IPS-NIHi11 (cell line): Measurements from ENCODE around the gene ETNK1.
A peak's percentile ranks its signal among the peaks of the same experiment; 100 is the strongest.
"Not testable (repeated sequence)": the region's sequence is repeated elsewhere in the genome, so short reads cannot be mapped to it uniquely, and the experiment has no call there.

Source experiments
- DNase-seq: peaks from one replicate; pipeline ENCODE4 v3.0.0; 2012; ENCODE audit warnings: mixed read lengths, low spot score

ETNK1 gene

DNA sequence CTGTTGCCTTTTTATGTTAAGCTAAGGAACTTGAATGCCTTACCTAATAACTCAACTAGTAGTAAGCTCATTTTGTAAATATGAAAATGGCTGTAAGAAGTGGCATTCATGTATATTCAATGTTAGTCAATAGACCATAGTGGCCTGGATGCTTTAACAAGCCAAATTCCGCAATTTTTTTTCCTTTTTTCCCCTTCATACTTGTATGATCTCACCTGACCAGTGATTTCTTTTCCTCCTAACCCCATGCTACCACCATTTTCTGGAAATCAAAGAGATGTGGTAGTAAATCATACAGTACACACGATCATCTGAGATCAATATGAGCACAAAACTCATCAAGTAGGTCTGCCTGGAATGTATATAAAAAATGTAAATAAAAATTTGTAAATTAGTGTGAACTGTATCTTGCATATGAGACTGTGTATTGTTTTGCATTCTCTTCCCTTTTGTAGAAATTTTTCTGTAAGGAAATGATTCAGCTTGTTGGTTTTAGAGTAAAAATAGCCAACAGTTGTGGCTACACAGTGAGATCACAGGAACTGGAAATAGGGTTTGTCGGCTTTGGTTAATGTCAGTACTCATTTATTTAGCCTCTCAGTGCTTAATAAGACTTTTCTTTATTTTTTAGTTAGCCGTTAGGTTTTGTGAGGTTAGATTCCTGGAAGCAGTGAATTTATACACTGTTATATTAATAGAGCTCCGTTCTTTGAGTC lies 62.5 kb downstream of the ETNK1 start:
- DNase-seq, result no peak

DNA sequence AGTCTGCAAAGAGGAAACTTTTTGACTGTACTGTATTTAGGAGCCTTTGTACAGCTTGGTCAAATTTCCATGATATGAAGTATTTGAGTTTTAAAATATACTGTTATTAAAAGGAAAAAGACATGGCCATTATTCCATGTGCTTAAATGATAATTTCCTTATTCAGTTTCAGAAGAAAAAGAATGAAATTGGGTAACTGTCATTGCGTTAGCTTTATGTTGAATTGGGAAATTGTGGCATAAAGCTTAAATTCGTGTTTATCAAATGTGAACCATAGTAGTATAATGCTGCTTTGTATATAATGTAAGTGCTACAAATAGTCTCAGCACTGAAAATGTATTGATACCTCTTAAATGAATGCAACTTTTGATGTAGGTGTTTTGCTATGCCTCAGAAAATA lies 64.9 kb downstream of the ETNK1 start:
- DNase-seq, result no peak

DNA sequence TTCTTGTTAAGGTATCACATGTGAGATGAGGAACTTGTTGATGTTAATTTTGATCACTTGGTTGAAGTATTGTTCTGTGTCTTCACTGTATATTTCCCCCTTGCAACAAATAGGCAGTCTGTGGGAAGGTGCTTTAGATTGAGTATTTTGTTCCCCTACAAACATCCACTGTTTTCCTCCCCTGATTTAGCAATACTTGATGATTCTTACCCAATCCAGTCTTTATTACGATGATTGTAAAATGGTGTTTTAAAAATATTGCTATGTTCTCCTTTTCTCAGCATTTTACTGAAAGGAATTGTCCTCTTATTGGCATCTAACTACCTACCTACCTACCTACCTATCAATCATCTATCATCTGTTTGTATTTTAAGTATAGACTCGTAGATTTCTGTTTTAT lies 66.3 kb downstream of the ETNK1 start:
- DNase-seq, result no peak

DNA sequence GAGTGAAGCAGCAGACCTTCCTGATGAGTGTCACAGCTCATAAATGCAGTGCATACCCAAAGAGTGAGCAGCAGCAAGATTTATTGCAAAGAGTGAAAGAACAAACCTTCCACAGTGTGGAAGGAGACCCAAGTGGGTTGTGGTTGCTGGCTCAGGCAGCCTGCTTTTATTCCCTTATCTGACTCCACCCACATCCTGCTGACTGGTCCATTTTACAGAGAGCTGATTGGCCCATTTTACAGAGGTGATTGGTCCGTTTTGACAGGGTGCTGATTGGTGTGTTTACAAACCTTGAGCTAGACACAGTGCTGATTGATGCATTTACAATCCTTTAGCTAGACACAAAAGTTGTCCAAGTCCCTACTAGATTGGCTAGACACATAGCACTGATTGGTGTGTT lies 67.5 kb downstream of the ETNK1 start:
- DNase-seq, result not testable (repeated sequence)

DNA sequence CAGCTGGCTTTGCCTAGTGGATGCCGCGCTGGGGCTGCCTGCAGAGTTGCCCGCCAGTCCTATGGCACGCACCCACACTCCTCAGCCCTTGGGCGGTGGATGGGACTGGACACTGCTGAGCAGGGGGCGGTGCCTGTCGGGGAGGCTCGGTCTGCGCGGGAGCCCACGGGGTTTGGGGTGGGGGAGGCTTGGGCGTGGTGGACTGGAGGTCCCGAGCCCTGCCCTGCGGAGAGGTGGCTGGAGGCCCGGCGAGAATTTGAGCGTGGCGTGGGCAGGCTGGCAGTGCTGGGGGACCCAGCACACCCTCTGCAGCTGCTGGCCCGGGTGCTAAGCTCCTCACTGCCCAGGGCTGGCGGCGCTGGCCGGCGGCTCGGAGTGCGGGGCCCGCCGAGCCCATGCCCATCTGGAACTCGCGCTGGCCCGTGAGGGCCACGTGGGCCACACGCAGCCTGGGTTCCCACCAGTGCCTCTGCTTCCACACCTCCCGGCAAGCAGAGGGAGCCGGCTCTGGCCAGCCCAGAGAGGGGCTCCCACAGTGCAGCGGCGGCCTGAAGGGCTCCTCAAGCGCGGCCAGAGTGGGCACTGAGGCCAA lies 68.1 kb downstream of the ETNK1 start:
- DNase-seq, result no peak

DNA sequence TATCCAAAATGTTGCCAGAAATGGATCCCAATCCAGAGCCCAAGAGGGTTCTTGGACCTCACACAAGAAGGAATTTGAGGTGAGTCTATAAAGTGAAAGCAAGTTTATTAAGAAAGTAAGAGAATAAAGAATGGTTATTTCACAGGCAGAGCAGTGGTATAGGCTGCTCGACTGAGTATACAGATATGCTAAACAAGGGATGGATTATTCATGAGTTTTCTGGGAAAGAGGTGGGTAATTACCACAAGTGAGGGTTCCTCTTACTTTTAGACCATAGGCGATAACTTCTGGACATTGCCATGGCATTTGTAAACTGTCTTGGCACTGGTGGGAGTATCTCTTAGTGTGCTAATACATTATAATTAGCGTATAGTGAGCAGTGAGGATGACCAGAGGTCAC lies 73.6 kb downstream of the ETNK1 start:
- no peak for DNase-seq

DNA sequence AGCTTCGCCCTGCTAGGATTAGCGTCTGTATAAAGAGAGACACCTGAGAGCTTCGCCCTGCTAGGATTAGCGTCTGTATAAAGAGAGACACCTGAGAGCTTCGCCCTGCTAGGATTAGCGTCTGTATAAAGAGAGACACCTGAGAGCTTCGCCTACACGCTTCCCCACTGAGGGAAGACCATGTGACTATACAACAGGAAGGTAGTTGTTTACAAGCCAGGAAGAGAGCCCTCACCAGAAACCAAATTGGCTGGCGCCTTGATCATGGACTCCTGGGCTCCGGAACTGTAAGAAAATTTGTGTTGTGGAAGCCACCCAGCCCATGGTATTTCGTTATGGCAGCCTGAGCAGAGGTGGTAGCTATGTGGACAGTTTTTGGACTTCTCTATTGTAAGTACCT lies 74.7 kb downstream of the ETNK1 start:
- DNase-seq, result not testable (repeated sequence)

DNA sequence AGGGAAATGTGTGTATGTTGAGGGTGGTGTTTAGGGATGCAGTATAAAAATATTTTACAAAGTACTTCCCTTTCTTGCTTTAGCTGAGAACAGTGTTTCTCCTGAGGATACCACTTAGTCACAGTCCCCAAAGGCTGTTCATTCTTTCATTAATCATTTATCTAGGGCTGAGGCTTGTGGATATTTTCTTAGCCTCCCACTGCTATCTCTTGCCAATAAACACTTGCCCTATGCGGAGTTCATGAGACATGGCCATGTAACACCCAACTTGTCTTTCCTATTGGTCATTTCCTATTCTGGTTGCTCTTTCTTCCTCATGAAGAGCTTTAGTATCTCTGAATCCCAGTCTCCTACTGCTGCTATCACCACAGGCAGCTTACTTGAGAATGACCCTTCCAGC lies 75.1 kb downstream of the ETNK1 start:
- DNase-seq, result no peak

DNA sequence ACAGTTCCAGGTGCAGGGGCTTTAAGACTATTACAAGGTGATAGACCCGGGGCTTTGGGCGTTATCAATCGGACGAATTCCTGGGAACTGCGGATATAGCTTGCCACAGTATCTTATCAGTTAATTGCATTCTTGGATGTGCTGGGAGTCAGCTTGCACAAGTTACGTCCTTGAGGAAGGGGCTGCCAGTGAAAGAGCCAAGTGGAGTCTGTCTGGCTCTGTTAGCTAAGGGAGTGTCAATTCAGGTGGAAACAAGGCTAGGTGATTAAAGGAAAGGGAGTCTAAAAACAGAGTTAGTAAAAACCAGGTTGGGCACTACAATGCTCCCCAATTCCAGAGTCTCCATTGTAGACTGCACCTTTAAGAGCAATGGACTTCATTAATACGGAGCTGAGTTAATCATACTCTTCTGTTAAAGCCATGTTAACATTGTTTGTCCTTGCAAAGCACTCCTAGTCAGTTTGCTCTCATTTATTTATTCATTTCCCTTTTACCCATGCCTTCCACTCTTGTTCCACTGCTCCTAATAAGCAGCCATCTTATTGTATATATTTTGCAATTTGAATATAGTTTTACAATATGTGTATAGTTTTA lies 76.3 kb downstream of the ETNK1 start:
- DNase-seq, result not testable (repeated sequence)

DNA sequence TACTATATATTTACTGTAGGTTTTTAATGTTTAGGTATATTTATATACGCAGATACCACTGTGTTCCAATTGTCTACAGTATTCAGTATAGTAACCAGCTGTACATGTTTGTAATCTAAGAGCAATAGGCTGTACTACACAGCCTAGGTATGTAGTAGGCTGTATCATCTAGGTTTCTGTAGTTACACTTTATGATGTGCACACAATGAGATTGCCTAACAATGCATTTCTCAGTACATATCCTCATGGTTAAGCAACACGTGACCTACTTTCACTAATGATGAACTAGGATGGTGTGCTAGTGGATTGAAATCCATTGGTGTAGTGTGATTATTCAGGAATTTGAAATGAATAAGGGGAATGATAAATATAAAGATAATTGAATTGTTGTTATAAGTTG lies 77.7 kb downstream of the ETNK1 start:
- no peak for DNase-seq

DNA sequence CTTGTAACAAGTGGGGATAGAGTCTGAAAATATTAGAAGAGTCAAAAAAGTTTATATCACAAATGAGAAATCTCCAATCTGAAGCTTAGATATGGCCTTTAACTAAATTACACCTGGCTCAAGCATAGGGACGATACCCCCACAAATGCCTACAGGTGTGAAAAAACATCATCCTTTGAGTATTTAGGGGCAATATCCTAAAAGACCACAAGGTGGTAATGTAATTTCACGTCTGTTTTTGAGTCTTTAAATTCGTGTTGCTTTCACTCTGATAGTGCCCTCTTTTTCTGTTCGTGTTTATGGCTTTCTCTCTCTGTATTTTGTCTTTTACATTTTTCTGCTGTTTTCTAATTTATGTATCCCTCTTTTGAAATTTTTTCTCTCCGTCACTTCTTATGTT lies 84.3 kb downstream of the ETNK1 start:
- peak; percentile 61 for DNase-seq

DNA sequence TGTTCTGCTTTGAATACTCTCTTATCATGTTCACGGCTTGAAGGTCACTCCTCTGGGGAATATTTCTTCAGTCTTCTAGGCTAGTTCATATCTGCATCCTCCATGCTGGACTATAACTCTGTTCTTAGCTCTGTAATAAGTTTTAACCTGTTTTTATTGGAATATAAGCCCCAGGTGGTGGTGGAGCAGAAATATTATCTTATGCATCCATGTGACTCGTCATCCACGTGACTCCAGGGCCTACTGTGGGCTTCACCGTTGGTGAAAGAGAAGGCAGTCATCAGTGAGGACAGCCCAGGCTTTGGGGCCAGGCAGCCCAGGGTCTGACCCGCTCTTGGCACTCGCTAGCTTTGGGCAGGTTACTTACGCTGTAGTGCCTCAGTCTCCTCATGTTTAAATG lies 87.1 kb downstream of the ETNK1 start:
- DNase-seq, result no peak

DNA sequence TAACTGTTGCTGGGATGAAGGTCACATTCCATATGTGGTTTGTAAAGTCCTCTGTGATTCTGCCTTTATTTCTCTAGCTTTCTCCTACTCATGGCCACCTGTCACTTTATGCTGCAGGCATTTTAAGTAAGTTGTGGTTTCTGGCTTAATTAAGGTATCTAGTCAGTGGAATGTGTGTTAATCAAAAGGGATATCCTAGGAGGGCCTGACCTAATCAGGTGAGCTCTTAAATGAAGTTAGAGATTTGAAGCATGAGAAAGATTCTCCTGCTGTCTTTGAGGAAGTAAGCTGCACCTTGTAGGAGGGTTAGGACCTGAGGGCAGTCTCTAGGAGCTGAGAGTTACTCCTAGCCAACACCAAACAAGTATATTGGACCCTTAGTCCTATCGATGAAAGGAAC lies 90.3 kb downstream of the ETNK1 start:
- DNase-seq, result no peak

DNA sequence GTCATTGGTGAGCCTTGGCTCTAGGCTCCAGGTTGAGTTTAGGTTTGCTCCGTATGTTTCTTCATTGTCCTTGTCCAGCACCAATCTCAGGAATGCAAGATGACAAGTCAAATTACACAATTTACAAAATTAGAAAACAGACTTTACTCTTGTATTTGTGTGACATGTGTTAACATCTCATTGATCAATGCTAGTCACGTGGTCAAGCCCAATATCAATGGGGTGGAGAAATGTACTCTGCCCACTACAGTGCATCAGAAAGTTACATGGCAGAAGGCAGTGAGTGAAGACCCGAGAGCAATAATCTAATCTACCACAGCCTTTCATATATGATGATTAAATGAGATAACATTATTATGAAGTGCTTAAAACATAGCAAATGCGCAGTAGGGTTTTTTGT lies 94.8 kb downstream of the ETNK1 start:
- no peak for DNase-seq

DNA sequence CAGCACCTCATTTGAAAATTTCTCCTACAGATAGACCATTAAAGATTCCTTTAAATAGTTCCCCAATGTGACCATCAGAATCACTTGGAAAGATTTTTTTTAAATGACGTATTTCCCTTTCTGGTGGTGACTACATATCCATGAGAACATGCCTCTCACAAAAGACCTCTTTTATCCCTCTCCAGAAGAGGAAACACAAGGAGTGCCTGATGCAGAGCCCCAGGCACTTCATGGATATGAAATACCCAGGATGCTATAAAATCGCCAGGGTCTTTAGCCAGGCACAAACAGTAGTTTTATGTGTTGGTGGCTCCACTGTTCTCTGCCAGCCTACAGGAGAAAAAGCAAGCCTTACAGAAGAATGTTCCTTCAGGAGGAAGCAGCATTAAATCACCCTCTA lies 97.1 kb downstream of the ETNK1 start:
- DNase-seq, result no peak

DNA sequence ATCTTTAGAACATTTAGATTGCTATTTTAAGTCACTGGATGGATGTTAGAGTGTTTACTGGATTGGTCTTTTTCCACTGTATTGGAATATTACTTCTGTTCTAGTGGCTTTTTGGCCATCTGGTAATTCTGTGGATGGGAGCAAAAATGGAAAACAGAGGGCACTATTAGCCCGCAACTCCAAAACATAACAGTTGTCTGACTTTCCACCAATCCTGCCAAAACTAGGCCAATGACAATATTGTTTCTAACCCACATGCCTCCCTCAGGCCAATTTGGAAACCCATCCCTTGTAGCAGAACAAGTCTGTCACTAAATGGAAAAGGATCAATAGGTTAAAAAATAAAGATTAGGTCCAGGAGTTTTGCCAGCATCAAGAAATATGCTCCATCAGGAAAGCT lies 97.8 kb downstream of the ETNK1 start:
- no peak for DNase-seq

DNA sequence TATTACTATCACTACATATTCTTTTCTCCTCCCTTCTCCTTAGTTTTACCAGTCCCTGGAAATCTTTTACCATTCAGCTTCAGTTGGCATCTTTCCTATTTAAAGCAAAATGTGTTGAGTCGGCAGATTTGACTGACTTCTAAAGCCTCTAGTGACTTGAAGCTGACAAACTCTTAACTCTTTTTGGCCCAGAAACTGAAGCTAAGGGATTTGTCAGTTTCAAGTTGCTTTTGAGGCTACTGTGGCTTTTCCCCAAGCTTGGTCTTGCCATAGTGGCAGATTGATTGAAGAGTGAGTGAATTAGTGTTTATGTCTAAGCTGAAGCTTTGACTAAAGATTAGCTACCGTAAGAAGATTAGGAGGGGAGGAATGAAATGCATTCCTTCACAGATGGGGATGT lies 104.0 kb downstream of the ETNK1 start:
- no peak for DNase-seq

DNA sequence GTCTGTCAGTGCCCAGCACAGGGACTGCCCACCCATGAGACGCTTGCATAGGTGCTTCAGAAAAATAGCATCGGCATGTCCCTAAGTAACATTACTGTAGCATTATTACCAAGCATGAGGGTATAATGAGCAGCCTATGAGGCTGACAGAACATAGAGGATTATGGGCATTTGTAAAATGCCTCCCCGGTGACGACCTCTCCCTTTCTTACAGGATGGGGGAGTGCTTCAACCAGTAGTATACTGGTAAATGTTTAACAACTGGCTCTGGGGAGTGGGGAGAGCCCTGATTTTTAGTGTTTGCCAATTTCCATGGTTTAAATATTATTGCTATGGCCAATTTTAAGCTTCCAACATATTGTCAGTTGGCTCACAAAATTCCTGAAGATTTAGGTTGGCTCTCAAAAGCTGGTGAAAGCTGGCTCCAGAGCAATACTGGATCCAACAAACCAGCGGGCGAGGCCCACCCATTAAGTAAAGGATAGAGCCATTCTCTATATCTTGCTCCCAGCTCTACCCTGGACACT lies 104.5 kb downstream of the ETNK1 start:
- DNase-seq, result no peak

DNA sequence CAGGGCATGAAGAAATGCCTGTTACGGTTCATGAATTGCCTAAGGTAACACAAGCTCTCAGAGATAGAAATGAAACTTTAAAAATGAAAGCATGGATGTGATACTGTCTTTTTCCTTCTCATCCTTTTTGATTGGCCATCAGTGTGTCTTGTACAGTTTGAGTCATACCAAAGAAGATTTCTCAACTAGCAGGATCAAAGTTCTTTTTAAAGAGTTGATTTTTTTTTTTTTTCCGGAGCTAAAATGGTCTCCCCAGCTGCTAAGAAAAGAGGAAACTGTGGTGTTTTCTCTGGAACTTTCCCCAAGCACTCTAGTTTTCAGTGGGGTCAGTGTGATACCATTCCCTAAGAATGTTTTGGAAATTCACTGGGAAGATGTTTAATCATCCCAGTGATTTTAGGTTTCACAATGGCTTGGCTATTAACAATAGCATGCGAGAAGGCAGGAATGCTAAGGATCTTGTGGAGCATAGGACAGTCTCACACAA lies 105.0 kb downstream of the ETNK1 start:
- no peak for DNase-seq

DNA sequence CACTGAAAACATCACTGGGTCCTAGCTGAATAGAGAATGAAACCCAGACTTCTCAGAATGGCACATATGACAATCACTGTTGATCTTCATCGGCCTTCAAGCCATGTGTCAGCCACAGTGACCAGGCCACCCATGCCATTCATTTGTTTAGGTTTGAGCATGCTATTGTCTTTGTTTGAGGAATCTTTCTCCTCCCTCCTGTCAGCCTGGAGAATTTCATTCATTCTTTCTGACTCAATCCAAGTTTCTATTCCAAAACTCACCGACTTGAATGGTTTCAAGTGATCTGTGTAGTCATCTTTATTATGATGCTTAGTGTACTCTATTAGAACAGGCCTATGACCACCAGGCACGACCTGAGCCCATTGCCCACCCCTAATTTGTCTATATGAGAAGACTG lies 106.3 kb downstream of the ETNK1 start:
- no peak for DNase-seq

DNA sequence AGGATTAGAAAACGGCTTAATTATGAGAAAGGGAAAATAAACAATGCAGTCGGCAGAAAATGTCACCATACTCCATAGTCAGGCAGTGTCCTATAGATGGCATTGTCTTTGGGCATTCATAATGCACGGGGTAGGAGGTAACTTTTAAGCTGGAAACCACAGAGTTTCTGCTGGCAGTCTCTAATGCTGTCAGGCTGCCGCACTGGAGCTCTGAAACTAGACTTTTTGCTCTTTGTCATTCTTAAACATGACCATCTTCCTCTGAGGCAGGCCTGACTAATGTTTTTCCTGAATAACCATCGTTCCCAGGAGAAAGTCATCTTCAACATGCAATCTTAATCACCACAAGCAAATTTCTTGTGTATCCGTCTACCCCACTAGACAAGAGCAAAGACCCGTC lies 108.8 kb downstream of the ETNK1 start:
- DNase-seq, result no peak

DNA sequence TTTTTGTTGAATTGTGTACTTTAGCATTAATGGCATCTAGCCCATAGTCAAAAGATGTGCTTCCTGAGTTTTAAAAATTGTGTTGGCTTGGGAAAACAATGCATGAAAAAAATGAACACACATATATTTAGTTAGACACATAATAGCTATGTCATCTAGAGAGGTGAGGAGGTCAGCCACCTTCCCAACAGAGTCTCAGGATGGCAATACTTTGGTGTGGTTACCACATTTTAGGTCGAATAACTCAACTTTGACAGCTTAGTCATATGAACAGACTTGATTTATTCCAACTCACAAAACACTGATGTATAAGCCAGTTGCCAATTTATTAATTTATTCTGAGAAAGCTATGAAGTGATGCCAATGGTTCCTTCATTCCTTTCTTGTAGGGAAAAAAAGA lies 114.0 kb downstream of the ETNK1 start:
- DNase-seq, result no peak
